HG03039 (cell line): ENCODE data around the gene CD79B.
"Not testable (repeated sequence)": the region's sequence is repeated elsewhere in the genome, so short reads cannot be mapped to it uniquely, and the experiment has no call there.

ENCODE experiments used
- ATAC-seq: cut with Tn5 transposase; IDR thresholded peaks from one replicate; pipeline ENCODE4 v1.9.1; 2021; ENCODE audit warnings: mild to moderate bottlenecking, moderate library complexity; ENCODE audit not compliant: unreplicated experiment

The CD79B gene

GRCh38 chr17:63915753-63916152 is 16.4 kb downstream of the CD79B start:
- ATAC-seq: not testable (repeated sequence)

- ATAC-seq: no peak
Observed at GRCh38 chr17:63914471-63914870, 17.7 kb downstream of the CD79B start.

DNA sequence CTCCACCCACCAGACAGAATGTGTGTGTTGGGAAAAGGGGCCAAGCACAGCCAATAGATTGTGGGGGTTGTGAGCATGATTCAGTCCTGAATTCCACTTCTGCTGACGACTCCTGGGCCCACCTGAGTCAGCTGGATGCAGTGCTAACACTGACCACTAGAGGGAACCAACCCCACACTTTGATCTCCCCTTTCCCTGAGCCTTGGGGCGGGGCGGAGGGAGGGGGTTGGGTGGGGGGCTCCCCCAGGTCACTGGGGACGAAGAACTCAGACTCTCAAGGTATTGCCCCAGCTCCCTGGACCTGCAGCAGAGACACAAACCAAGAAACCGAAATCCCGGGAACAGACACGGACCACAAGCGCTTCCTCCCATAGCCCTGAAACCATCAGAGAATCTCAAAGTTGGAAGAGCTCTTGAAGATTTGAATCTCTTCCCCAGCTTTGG is 20.5 kb downstream of the CD79B start:
- ATAC-seq: no peak

DNA sequence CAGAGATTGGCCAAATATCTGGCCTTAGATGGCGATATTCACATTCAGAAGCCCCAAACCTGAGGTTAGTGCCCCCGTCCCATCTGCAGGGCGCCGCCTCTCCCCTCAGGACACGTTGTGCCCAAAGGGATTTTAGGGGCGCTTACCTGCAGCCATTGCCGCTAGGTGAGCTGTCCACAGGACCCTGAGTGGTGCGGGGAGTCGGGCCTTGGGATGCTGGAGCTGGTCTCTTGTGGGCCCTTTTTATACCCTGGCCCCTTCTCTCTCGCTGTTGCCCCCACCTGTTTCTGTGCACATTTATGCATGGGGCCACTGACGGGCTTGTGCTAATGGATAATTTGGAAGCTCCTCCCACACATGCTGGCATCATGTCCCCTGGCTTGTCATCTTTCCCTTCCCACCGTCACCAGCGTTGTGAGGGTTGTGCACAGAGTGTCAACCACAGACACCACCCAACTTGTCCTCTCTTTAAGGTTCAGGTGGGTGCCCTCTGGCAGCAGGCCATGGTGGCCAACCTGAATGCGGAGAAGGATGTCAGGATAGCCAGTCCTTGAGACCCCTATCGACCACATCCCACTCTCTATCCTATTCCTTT is 21.0 kb downstream of the CD79B start, which contains the start of gene CSHL1:
Gene CSHL1 (minus strand): TSS at position 218 of the 595 bp plus-strand sequence. CDS start 62 bp downstream, at position 156.
- ATAC-seq: no peak

DNA sequence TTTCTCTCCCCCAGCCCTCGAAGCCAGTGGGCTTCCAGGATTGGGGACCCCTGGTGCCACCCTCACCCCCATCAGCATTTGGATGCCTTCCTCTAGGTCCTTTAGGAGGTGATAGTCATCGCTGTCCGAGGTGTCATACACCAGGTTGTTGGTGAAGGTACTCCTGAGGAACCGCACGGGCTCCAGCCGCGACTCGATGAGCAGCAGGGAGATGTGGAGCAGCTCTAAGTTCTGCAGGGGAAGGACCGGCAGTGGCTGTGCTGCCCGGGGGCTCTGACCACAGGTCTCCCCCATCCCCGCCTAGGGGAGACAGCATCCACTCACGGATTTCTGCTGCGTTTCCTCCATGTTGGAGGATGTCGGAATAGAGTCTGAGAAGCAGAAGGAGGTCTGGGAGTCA is 22.0 kb downstream of the CD79B start:
- no peak for ATAC-seq

DNA sequence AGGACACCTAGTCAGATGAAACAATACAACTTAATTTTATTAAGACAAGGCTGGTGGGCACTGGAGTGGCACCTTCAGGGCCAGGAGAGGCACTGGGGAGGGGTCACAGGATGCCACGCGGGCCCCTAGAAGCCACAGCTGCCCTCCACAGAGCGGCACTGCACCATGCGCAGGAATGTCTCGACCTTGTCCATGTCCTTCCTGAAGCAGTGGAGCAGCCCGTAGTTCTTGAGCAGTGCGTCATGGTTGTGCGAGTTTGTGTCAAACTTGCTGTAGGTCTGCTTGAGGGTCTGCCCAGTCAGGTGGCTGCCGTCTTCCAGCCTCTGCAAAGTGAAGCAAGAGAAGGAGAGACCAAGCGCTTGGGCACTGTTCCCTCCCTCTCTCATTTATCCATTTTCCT is 22.5 kb downstream of the CD79B start:
- not testable (repeated sequence) for ATAC-seq

- ATAC-seq: not testable (repeated sequence)
Observed at GRCh38 chr17:63907161-63907778, 24.9 kb downstream of the CD79B start.

DNA sequence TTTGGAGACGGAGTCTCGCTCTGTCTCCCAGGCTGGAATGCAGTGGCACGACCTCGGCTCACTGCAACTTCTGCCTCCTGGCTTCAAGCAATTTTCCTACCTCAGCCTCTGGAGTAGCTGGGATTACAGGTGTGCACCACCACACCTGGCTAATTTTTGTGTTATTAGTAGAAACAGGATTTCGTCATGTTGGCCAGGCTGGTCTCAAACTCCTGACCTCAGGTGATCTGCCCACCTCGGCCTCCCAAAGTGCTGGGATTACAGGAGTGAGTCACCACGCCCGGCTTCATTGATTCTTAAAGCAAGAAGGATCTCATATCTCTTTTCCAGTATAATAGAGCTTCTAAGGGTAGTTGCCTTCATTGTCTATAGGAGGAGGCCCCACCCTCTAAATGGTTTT is 27.3 kb downstream of the CD79B start:
- ATAC-seq: not testable (repeated sequence)

- not testable (repeated sequence) for ATAC-seq
Observed at GRCh38 chr17:63903787-63904201, 28.3 kb downstream of the CD79B start.

- ATAC-seq: not testable (repeated sequence)
Observed at GRCh38 chr17:63901971-63902370, 30.2 kb downstream of the CD79B start.

GRCh38 chr17:63898899-63899798 is 33.0 kb downstream of the CD79B start:
- not testable (repeated sequence) for ATAC-seq

DNA sequence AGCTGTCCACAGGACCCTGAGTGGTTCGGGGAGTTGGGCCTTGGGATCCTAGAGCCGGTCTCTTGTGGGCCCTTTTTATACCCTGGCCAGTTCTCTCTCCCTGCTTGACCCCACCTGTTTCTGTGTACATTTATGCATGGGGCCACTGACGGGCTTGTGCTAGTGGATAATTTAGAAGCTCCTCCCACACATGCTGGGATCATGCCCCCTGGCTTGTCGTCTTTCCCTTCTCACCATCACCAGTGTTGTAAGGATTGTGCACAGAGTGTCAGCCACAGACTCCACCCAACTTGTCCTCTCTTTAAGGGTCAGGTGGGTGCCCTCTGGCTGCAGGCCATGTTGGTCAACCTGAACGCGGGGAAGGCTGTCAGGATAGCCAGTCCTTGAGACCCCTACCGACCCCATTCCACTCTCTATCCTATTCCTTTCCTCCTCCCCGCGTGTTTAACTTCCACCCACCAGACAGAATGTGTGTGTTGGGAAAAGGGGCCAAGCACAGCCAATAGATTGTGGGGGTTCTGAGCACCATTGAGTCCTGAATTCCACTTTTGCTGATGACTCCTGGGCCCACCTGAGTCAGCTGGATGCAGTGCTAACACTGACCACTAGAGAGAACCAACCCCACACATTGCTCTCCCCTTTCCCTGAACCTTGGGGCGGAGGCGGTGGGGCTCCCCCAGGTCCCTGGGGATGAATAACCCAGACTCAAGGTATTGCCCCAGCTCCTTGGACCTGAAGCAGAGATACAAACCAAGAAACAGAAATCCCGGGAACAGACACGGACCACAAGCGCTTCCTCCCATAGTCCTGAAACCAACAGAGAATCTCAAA is 35.4 kb downstream of the CD79B start, which contains the start of gene CSH1:
Gene CSH1 (minus strand): TSS at position 51 of the 831 bp plus-strand sequence. CDS start 63 bp downstream, outside the sequence.
- ATAC-seq: not testable (repeated sequence)

DNA sequence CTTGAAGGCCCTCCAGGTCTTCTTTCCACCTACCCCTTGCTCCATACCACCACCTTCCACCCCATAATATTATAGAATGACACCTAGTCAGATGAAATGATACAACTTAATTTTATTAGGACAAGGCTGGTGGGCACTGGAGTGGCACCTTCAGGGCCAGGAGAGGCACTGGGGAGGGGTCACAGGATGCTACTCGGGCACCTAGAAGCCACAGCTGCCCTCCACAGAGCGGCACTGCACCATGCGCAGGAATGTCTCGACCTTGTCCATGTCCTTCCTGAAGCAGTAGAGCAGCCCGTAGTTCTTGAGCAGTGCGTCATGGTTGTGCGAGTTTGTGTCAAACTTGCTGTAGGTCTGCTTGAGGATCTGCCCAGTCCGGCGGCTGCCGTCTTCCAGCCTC is 37.3 kb downstream of the CD79B start:
- not testable (repeated sequence) for ATAC-seq

GRCh38 chr17:63894021-63894420 is 38.1 kb downstream of the CD79B start:
- ATAC-seq: not testable (repeated sequence)

- not testable (repeated sequence) for ATAC-seq
Observed at GRCh38 chr17:63892316-63893037, 39.7 kb downstream of the CD79B start.

- not testable (repeated sequence) for ATAC-seq
Observed at GRCh38 chr17:63889026-63889848, 42.9 kb downstream of the CD79B start.

DNA sequence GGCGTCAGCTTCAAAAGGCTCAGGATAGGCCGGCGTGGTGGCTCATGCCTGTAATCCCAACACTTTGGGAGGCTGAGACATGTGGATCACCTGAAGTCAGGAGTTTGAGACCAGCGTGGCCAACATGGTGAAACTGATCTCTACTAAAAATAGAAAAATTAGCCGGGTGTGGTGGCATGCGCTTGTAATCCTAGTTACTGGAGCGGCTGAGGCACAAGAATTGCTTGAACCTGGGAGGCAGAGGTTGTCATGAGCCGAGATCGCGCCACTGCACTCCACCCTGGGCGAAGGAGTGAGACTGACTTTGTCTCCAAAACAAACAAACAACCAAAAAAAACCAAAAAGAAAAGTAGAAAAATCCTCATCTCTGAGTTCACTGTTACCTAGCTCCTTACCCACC is 47.0 kb downstream of the CD79B start:
- ATAC-seq: not testable (repeated sequence)

- not testable (repeated sequence) for ATAC-seq
Observed at GRCh38 chr17:63882626-63883126, 49.5 kb downstream of the CD79B start.
